GM18868 (cell line): ENCODE results near the gene ERBIN.

Source experiments
- ATAC-seq: cut with Tn5 transposase; IDR thresholded peaks from one replicate; pipeline ENCODE4 v1.9.1; 2021; ENCODE audit warnings: mild to moderate bottlenecking, moderate library complexity; ENCODE audit not compliant: unreplicated experiment

ERBIN gene

DNA sequence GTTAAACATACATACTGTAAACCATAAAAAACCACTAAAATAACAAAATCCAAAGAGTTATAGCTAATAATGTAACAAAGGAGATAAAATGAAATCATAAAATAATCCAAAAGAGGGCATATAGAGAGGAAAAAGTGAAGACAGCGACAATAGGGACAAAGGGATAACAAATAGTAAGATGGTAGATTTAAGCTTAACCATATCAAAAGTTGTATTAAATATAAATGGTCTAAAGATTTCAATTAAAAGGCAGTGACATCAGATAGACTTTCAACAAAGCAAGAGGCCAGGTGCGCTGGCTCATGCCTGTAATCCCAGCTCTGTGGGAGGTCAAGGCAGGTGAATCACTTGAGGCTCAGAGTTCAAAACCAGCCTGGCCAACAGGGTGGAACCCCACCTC lies 163.0 kb downstream of the ERBIN start:
- ATAC-seq, result no peak

DNA sequence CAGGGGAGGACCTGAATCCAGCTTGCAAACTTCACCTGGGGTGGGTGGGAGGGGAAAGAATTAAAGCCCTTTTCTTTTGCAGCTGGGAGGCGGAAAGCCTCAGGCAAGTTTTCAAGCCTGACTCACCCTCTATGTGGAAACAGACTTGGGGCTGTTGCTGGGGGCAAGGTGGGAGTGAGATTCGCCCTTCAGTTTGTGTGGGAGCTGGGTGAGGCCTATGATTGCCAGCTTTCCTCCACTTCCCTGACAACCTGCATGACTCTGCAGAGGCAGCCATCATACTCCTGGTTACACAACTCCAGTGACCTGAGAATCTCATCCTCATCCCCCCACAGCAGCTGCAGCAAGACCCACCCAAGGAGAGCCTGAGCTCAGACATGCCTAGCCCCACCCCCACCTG lies 174.5 kb downstream of the ERBIN start:
- ATAC-seq, result no peak

DNA sequence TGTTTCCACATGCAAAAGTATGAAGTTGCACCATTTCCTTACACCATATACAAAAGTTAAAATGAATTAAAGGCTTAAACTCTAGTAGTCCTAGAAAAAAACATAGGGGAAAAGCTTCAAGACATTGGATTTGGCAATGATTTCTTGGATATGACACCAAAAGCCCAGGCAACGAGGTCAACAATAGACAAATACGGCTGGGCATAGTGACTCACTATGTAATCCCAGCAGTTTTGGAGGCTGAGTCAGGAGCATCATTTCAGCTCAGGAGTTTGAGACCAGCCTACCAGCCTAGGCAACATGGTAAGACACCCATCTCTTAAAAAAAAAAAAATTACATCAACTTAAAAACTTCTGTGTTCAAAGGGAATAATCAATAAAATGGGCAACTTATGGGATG lies 186.8 kb downstream of the ERBIN start:
- no peak for ATAC-seq

DNA sequence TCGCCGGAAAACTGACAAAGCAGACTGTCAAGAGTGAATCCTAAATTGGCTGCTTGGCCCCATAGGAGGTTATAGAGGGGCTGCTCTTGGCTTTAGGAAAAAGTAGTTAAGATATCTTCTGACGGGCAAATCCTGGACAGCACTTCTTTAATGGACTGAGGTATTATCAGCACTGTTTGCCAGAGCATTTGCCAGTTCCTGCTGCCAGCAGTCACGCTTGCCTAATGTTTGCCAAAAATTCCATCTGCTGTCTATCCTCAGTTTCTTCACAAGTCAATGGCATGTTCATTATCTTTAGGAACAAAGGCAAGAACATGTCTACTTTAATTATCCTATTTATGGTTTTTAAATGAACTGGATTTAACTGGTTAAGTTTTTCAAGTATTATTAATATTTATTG lies 191.9 kb downstream of the ERBIN start:
- ATAC-seq, result no peak

DNA sequence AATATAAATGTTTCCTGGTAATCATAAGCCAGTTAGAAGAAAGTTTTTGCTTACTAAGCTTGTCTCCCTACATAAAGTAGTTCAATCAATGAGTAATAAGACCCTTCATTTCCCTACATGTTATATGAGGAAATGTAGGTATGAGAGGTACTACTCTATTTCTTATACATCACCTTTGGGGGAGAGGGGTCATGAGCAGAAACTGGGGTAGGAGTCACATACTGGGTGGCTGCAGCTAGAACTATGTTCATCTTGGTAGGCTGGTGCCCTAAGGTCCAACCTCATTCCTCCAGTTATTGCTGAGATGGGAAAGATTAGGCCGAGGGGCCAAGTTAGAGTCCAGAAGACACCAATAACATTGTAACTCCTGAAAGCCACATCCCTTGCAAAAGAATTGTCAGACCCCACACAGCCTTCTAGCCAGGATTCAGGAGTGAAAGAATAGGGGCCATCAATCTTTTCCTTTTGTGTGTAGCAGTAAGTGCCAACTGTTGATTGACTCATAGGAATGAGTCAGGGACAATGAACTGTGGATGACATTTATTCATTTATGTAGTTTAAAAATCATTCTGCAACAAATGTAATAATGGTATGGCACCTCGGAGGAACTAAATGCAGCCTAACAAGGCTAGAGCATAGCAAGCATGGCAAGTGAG lies 196.1 kb downstream of the ERBIN start:
- no peak for ATAC-seq

DNA sequence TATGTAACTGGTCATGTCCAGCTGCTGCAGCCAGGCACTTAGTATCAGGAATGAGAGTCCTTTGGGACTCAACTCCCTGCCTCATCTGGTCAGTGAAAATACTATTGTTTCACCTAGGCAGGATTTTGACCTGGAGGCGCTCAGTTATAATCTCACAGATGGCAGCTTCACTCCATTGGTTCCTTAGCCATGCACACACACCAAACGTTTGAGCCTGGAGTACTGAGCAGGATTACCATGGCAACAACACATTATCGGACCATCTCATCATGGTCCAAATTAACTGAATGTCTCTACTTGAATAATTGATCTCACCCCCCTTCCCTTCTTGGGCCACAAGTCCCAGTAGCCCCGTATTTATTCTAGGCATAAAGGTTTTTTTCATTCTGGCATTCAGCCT lies 202.8 kb downstream of the ERBIN start:
- no peak for ATAC-seq

DNA sequence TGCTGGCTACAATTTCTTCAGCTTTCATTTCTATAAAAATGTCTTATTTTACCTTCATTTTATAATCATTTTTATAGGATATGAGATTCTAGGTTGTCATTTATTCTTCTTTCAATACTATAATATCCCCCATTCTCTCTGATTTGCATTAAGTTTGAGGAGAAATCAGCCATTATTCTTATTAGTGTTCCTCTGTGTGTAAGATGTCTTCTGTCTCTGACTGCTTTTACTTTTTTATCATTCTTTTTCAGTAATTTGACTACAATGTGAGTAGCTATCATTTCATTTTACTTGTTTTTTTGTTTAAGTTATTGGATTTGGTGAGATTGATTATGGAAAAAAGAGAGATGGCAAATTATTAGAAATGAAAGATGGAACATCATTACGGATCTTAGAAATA lies 204.1 kb downstream of the ERBIN start:
- ATAC-seq, result no peak
